H4 (cell line): Measurements from ENCODE around the gene NOL8. TPM values are rescaled to one million over a fixed set of nuclear protein-coding genes. Genes with fewer than 3 reads are reported as not detected.
A peak's percentile ranks its signal among the peaks of the same experiment; 100 is the strongest.

ENCODE experiments used
- DNase-seq: peaks from one replicate; pipeline ENCODE4 v3.0.0-alpha.2; 2015; ENCODE audit warnings: low spot score
- total RNA-seq: library from RNA; depleted of rRNA; stranded (reverse); fragments of >200 nt; shearing (Covaris generic); gene quantifications from 2 replicates; pipeline ENCODE4 v1.2.3, GENCODE V29; 2014; rRNA removed

Gene NOL8
- total RNA-seq: 10.7 and 11.0 TPM in 2 replicates

DNA sequence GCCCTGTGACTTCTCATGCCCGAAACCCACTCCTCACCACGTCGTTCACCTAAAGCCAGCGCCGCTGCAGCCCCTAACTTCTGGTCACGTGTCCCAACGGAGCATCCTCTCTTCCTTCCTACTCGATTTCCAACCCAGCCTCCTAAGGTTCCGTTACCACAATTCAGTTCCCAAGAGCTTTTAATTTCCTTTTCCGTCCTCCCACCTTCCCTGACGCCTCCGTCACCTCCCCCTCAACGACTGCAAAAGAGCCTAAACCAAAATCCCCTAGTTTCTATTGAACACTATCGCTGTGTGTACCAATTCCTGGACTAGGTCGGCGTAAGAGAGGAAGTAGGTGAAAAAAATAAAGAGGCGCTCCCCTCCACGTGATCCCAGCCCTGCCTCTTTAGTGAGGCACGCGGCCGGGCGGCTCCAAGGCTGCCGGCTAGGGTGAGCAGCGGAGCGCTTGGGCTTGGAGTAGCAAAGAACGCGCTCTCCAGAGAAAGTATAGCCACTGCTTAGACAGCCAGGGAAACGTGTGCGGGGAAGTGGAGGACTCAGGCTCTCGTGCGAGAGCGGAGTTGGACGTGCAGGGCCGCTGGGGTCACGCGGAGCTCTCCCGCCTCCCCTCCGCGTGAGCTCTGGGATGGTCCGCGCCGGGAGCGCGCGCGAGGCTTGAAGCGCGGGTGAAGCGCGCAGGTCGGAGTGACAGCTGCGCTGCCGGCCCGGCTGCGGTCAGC lies at the start of gene NOL8, which contains the start of gene CENPP:
TSS of gene NOL8 (minus strand) at position 82 of the 722 bp plus-strand sequence. CDS start 1,189 bp downstream, outside the sequence.
TSS of gene CENPP (plus strand) at position 685 of the 722 bp plus-strand sequence.
- peak; percentile 73 for DNase-seq

DNA sequence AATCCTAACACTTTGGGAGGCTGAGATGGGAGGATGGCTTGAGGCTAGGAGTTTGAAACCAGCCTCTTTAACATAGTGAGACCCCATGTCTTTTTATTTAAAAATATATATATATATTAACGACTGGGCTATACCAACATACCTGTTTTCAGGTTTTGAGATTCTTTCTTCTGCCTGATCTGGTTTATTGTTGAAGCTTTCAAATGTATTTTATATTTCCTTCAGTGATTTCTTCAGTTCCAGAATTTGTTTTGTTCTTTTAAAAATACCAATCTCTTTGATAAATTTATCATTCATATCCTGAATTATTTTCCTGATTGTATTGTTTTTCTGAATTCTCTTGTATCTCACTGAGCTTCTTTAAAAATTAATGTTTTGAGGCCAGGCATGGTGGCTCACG lies 48.0 kb upstream of the NOL8 start:
- no peak for DNase-seq

DNA sequence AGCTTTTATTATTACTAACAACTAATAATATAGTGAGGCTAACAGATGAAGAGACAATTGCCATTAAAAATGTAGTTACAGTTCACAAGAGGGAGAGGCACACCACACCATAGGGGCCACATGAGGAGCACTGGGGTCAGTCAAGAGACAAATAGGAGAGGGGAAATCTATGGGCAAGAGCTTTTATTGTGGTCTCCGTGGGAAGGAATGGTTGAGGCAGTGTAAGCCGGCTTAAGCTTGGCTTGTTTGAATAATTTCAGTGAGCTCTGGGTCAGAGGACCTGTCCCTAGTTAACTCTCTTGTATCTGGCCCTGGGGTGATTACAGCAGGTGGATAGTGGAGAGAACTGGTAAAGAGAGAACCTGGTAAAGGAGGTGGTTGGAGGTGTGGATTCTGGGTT lies 43.9 kb upstream of the NOL8 start:
- no peak for DNase-seq

DNA sequence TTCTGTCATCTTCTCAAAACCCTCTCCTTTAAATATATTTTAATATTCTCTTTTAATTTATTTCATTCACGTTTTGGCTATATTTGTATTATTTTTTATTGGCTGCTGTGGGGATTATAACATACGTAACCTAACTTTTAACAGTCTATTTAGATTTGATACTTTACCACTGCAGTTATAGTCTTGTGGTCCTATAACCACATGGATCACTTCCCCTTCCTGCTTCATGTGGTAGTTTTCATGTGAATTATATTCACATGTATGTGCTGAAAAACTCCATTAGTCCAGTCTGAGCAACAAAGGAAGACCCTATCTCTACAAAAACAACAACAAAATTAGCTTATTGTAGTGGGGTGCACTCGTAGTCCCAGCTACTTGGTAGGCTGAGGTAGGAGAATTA lies 34.9 kb upstream of the NOL8 start:
- DNase-seq: no peak

DNA sequence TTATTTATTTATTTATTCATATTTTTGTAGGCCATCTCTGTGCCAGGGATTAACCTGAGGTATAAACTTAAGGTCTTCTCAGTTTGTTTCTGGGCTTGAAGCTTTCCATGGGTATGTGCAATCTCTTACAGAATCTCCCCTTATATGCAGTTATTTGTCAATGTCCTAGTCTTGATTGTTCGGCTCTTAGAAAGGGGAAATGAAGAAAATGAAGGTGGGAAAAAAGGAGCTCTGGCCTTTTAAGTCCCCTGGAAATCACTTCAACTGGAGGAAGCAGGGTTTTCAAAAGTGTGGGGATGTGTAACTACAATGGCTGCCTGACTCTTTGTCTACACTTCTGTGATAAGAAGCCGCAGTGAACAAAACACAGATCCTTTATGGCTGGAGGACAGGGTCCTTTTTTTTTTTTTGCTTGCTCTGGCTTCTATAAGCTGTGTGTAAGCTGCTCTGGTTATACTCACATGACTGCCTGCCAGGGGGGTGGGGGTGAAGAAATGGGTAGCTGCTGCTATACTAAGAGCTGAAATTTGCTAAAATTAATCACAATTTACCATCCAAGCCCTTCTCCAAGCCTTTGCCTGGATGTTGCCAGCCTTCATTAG lies 34.3 kb upstream of the NOL8 start:
- no peak for DNase-seq

DNA sequence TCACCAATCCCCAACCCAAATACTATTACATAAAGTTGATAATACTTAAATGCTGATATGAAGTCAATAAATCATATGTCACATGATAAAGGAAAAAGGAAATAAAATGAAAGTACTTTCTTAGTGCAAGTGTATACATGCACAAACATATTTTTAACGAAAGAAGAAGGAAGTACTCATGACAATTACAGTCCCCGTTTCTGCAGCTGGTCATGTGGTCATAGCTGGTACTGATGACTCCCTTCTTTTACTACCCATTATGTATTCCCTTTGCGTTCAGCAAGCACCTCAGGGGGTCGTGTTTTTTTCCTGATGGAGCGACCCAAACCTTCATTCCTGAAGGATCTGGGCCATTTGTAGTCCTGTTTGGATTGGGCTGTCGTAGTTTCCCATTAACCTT lies 27.9 kb upstream of the NOL8 start:
- DNase-seq: no peak

DNA sequence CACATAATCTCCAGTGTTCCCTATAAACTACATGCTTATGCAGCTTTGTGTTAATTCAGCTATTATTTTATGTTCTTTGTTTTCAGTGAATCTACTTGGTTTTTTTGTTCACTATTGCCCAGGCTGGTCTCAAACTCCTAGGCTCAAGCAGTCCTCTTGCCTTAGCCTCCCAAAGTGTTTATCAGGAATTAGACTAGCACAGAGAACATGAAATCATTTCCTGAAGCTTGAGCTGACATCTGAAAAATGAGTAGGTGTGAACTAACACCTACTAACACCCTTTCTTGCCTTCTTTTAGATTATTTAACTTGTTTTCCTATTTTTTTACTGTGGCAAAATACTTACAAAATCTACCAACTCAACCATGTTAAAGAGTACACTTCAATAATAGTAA lies 25.6 kb upstream of the NOL8 start:
- no peak for DNase-seq

DNA sequence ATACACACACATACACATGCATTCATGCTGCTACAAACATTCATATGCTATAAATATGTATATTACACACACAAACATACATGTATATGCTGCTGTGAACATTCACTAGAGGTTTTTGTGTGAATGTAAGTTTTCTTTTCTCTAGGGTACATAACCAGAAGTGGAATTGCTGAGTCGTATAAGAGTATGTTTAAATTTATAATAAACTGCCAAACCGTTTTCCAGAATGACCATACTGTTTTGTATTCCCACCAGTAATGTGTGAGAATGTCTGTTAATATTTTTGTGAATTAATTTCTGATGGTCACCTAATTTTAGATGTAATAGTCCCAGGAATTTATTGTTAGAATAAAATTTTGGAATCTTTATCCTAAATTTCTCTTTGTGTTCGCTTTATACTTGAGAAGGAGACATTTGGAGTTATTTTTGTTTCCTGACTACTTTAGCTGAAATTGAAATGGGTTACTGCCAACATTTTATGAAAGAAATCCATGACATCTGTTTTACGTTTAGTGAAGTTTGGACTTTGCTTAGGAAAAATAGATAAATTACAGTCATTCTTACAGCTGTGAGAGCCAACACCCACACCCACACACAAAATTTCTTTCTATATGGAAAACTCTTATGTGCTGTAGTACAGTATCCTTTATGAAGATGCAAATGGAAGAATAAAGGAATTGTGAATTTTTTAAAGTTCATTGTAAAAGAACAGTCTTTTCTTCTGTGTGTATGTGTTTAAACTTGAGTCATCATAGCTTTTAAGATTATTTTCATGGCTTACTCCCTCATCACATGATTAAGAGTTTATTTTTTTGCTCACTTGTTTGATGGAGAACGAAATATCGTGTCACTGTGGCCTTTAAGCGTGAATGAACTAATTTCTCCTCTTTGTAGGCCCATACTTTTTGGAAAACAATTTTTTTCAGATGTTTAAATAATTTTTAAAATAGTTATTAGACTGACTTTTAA lies 24.9 kb upstream of the NOL8 start:
- DNase-seq: no peak

DNA sequence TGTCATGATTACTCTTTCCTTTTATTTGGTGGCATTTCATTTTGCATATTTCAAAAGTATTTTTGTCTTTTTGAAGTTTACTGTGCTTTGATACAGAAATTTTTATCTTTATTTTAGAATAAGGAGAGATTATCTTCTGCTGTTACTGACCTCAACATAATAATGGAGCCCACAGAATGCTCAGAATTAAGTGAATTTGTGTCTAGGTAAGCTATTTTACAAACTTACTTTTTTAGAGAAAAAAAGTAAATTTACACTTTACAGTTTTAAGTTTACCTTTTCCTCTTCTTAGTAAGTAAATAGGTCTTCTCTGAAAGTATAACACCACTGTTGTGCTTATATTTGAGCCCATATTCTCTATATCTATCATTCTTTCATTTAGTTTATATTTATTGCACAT lies 20.4 kb upstream of the NOL8 start:
- DNase-seq: no peak

DNA sequence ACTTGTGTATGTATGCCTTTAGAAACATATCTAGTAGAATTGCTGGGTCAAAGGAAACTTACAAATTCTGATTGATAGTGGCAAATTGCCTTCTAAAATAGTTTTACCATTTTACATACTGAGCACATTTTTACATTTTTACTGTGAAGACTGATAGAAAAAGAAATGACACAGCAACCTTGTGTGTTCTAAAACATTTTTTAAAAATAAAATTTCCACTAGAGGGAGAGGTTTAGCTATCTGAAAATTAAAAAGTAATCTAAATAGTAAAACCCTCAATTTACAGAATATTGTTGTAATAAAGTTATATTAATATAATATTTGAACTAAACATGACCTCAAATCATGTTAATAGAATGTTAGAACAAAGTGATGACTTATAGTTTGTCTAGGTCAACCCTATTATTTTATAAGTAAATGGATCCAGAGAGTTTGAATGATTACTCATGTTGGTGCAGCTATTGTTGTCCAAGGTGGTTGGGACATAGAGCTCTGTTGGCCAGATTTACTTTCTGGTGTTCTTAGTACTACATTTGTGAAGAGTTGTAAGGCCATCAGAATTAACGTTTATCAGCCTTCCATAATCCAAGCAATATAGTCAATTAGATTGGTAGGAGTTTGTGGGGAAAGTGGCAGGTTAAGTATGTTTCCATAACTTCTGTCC lies 17.8 kb upstream of the NOL8 start:
- DNase-seq: no peak

DNA sequence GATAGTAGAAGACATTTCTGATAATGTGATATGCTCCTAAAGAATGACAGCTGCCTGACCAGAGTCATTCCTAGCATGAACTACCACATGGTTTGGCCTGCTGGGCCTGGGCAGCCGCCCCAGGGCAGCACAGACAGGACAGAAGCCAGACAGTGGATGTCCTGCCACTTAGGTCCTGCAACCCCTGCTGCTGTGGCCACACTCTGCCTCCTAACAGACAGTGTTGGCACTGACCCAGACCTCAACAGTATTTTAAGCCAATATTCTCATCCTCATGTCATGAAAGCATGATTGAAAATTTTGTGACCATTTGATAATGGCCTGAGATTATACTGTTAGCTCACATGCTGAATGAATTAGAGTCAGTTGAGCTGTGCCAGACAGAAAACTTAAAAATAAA lies 16.4 kb upstream of the NOL8 start:
- no peak for DNase-seq

DNA sequence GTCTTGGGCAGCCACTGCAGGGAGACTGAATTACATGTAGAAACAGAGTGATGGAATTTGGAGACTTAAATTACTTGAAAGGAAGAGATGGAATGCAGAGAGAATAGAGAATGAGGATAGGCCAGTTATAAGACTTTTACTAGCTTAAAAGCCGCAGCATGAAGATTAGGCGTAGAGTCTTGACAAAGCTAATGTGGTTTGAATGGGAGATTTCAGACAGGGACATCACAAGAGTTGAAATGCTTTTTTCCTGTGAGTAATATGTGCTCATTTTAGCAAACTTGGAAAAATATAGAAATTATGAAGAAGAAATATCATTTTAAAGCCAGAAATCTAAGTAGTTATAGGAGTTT lies 8.1 kb upstream of the NOL8 start:
- DNase-seq: no peak

DNA sequence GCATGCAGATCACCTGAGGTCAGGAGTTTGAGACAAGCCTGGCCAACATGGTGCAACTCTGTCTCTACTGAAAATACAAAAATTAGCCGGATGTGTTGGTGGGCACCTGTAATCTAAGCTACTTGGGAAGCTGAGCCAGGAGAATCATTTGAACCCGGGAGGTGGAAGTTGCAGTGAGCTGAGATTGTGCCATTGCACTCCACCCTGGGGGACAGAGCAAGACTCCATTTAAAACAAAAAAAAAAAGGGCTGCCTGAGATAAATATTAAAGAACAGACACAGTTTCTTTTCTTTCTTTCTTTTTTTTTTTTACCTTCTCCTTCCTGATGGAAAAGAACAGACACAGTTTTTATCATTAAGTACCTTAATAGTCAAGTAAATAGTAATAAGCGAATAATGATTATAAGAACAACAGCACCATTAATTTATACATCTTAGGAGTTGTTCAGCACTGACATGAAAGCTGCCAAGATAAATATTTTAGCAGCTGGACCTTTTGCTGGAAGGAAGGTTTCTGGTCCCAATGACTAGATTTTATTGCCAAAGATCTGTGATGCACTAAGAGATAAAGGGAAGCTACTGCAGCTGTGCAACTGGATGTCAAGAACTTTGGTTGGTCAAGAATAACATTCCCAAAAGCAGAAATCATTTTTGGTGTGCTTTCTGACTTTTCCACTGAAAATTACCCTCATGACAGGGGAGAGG lies 7.6 kb upstream of the NOL8 start:
- DNase-seq: no peak

DNA sequence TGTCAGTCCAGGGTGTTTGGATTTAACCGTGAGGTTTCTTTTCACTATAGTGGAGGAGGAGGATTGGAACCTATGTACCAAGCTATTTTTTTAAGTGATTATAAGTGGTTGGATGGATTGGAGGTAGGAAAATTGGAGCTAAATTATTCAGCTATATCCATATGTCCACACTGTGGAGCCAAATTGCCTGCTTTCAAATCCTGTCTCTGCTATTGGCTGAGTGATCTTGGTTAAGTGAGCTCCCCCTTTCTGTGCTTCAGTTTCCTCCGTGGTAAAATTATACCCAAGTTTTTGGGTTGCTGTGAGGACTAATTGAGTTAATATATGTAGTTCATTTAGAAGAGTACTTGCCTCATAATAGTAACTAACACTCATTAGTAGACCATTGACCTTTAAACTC lies 3.1 kb upstream of the NOL8 start:
- DNase-seq: peak; percentile 21

DNA sequence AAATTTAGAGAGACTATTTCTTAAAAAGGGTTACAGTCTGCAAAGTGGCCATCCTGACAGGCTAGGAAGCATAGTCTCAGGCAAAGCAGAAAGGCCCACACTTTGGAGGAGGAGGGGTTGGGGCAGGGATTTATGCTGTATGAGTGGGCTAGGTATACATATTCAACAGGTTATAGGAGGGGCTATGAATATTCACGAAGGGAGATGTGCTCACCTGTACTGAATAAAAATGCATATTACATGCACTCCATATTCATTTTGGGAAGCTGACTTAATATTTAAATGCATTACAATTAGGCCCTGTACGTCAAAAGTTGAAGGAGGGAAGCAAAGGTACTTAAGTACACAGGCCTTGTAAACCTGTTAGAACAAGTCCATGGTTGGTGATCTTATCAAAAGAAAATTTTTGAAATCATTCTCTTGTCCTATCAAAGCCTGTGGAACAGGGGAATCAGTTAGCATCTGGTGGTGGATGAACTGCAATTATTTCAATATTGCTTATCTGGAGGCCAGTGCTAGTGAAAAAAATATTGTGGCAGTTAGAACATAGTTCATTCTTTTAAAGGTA lies 2.2 kb upstream of the NOL8 start:
- no peak for DNase-seq

DNA sequence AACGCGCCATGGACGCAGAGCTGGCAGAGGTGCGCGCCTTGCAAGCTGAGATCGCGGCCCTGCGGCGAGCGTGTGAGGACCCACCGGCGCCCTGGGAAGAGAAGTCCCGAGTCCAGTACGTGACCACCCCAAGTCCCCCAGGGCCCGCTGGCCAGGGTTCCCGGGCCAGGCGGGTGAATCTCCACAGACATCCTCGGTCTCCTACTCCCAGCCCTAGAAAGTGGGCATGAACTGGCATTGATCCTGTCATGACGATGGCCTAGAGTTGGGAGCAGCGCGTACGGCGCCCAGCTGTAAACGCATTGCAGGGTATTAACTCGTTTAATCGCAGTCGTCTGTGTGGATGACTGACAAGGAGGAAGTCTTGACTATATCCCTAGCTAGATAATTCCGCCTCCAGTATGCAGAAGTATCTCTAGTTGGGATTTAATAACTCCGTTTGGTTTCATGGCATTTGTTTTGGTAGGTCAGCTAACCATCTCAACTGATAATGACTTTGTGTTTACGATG lies 896 bp upstream of the NOL8 start:
- DNase-seq: no peak

DNA sequence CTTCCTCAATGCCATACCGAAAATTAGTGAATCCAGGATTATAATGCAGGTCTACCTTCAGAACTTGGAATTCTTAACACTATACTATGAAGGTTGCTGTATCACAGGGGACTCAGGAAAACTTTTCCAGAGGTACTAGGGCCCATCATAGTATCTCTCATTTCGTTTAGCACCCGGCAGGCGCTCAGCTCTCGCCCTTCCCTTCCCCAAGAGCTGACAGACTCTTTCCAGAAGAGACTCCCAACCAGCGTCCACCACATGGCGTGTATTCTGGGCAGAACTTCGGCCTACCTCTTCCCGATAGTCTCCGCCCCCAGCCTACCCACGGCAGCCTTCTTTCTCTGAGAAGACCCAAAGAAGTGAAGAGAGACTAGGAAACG lies 271 bp downstream of the NOL8 start:
- DNase-seq: no peak

DNA sequence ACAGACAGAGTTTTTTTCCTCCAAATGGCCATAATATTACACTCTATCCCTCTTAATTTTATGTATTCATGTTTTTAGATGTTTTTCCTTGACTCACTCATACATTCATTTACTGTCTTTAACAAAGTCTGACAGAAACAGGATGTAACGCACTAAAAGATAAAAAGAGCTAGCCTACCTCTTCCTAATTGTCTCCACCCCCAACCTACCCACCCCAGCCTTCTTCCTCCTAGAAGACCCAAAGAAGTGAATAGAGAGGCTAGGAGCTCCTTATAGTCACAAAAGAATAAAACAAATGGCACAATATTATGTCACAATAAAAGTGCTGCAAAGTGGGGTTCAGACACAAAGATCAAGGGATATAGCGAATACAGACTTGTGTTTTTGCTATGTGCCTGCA lies 719 bp downstream of the NOL8 start:
- DNase-seq: no peak

DNA sequence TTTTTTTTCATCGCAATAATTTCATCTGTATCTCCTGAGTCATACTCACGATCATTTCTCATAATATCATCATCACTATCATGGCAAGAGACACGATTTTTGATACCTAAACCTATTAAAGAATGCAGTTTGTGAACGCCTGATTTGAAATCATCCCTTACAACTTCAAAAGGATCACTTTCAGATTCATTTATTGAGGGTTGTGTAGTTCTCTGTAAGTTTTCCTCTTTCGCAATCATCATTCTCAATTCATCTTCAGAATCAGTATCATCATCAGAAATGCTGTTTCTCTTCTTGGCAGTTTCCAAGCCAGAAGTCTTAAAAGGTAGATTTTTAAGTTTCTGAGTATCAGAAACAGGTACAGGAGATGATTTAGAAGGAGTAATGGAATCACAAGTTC lies 9.7 kb downstream of the NOL8 start:
- no peak for DNase-seq

DNA sequence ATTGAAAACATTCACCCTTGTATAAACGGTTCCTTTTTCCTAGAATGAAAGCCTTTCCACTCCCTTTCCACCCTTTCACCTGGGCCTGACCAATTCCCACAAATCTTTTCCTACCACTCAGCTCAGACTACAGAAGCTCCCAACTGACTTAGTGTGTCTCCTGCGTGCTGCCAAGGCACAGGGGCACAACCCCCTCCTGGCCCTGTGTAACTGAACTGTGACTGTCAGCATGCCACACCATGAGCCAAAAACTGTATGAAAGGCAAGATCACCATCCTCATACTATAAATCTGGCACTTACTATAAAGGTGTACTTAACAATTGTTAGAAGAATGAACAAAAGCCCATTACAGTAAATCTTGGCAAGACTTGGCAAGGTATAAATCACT lies 11.5 kb downstream of the NOL8 start:
- no peak for DNase-seq
